ENCODE results near the gene HIVEP3.
A peak's percentile ranks its signal among the peaks of the same experiment; 100 is the strongest.

HIVEP3 gene

GRCh38 chr1:41658431-41659158 is 260.1 kb downstream of the HIVEP3 start:
- Histone ChIP-seq H3K4me3 (no peak overlapping the region), H3K9me3 (no peaks in the 10 kb centered on the region), H3K27ac (no peak overlapping the region), H3K27me3 (no peaks in the 10 kb centered on the region), H3K4me1 (peaks cover 0 to 23% (median 16%) of the 10 kb centered on the region in 4 donors), H3K36me3 (no peaks in the 10 kb centered on the region)
- intact Hi-C loops (cut with DNase I; ENCODE audit: low total_unique reads): no loop called here
- peak in 1 of 2 donors; percentile 62 for DNase-seq
- TF ChIP-seq, protein P1, sequence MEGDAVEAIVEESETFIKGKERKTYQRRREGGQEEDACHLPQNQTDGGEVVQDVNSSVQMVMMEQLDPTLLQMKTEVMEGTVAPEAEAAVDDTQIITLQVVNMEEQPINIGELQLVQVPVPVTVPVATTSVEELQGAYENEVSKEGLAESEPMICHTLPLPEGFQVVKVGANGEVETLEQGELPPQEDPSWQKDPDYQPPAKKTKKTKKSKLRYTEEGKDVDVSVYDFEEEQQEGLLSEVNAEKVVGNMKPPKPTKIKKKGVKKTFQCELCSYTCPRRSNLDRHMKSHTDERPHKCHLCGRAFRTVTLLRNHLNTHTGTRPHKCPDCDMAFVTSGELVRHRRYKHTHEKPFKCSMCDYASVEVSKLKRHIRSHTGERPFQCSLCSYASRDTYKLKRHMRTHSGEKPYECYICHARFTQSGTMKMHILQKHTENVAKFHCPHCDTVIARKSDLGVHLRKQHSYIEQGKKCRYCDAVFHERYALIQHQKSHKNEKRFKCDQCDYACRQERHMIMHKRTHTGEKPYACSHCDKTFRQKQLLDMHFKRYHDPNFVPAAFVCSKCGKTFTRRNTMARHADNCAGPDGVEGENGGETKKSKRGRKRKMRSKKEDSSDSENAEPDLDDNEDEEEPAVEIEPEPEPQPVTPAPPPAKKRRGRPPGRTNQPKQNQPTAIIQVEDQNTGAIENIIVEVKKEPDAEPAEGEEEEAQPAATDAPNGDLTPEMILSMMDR (IDR thresholded peaks at IDR 0.05): no peak

GRCh38 chr1:41657679-41658295 is 260.9 kb downstream of the HIVEP3 start:
- no peak for DNase-seq
- H3K36me3 ChIP-seq: no peaks in the 10 kb centered on the region
- H3K4me3 ChIP-seq: no peak overlapping the region
- no peak overlapping the region for H3K27ac ChIP-seq
- no peaks in the 10 kb centered on the region for H3K9me3 ChIP-seq
- TF ChIP-seq, protein P1 (IDR thresholded peaks at IDR 0.05): no peak
- H3K4me1 ChIP-seq: peaks cover 0 to 20% (median 11%) of the 10 kb centered on the region in 4 donors
- intact Hi-C loops (cut with DNase I; ENCODE audit: low total_unique reads): no loop called here
- no peaks in the 10 kb centered on the region for H3K27me3 ChIP-seq

- Histone ChIP-seq H3K27me3 (no peaks in the 10 kb centered on the region), H3K36me3 (no peaks in the 10 kb centered on the region), H3K4me3 (no peak overlapping the region), H3K9me3 (no peaks in the 10 kb centered on the region), H3K27ac (no peak overlapping the region), H3K4me1 (peaks cover 0 to 15% (median 9%) of the 10 kb centered on the region in 4 donors)
- intact Hi-C loops (cut with DNase I; ENCODE audit: low total_unique reads): no loop called here
- TF ChIP-seq, protein P1 (IDR thresholded peaks at IDR 0.05): no peak
- peak in 1 of 2 donors; percentile 24 for DNase-seq
These were observed 261.8 kb downstream of the HIVEP3 start for GRCh38 chr1:41656825-41657500.

- H3K27me3 ChIP-seq: no peaks in the 10 kb centered on the region
- no peaks in the 10 kb centered on the region for H3K9me3 ChIP-seq
- peaks cover 0 to 6% (median 1%) of the 10 kb centered on the region in 4 donors for H3K4me1 ChIP-seq
- intact Hi-C loops (cut with DNase I; ENCODE audit: low total_unique reads): no loop called here
- TF ChIP-seq, protein P1 (IDR thresholded peaks at IDR 0.05): no peak
- H3K27ac ChIP-seq: no peak overlapping the region
- H3K4me3 ChIP-seq: no peak overlapping the region
- DNase-seq: peak in 1 of 2 donors; percentile 38
- no peaks in the 10 kb centered on the region for H3K36me3 ChIP-seq
These were observed 262.7 kb downstream of the HIVEP3 start for GRCh38 chr1:41656068-41656467.

DNA sequence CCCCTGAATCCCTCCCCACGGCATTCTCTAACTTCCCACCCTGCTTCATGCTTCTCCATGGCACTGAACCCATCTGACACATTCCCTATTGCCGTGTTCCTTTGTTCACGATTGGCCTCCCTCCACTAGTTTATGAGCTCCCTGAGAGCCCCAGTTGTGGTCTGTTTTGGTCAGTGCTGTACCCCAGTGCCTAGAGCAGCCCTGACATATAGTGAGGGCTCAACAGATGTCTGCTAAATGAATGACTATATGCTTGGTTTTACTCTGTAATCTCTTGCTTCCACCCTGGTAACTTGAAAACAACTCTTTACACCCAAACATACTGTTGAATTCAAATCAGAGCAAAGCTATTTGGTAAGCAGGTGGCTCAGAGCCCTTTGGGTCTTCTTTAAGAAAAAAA is 263.1 kb downstream of the HIVEP3 start:
- DNase-seq: peak in 1 of 2 donors; percentile 31
- Histone ChIP-seq H3K27me3 (no peaks in the 10 kb centered on the region), H3K4me3 (no peak overlapping the region), H3K9me3 (no peaks in the 10 kb centered on the region), H3K36me3 (no peaks in the 10 kb centered on the region), H3K4me1 (peaks cover 0 to 2% (median 0%) of the 10 kb centered on the region in 4 donors), H3K27ac (no peak overlapping the region)
- TF ChIP-seq, protein P1 (IDR thresholded peaks at IDR 0.05): no peak
- intact Hi-C loops (cut with DNase I; ENCODE audit: low total_unique reads): no loop called here

Measured in tibial artery (tissue), 4 donors.